Measurements from ENCODE around the gene VPS50. TPM values are rescaled to one million over a fixed set of nuclear protein-coding genes. Genes with fewer than 3 reads are reported as not detected.

VPS50 gene
- total RNA-seq, 1 donor from 2014 or later, result 6.9 TPM

DNA sequence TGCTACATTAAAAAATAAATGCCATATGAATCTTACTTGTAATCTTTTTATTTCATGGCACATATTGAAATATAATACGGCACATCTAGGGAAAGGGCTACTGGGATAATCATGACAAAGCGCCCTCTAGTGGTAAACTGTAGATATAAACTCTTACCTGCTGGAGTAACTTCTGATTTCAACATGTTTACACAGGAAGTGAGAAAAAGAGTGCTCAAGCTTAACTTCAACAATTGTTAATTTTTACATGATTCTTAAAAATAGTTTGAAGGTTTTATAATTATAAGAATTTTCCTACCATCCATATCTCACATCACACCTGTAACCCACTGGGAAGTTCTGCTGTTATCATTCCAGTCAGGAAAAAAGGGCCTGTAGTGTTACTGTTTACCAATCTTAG lies 3.9 kb upstream of the VPS50 start:
- intact Hi-C loops (cut with DNase I), result loop anchor here (2.0 to 10.0 kb wide), 2 partner anchors 112 to 634 kb away; partner anchors contain the start of genes FAM133B and SAMD9
- no peak overlapping the region for H3K4me3 ChIP-seq
- TF ChIP-seq, protein P1, sequence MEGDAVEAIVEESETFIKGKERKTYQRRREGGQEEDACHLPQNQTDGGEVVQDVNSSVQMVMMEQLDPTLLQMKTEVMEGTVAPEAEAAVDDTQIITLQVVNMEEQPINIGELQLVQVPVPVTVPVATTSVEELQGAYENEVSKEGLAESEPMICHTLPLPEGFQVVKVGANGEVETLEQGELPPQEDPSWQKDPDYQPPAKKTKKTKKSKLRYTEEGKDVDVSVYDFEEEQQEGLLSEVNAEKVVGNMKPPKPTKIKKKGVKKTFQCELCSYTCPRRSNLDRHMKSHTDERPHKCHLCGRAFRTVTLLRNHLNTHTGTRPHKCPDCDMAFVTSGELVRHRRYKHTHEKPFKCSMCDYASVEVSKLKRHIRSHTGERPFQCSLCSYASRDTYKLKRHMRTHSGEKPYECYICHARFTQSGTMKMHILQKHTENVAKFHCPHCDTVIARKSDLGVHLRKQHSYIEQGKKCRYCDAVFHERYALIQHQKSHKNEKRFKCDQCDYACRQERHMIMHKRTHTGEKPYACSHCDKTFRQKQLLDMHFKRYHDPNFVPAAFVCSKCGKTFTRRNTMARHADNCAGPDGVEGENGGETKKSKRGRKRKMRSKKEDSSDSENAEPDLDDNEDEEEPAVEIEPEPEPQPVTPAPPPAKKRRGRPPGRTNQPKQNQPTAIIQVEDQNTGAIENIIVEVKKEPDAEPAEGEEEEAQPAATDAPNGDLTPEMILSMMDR (IDR thresholded peaks at IDR 0.05), result peak; percentile 33 to 77 (median 73)
- H3K4me1 ChIP-seq, result peaks cover 0 to 6% of the 10 kb centered on the region in 2 donors
- no peaks in the 10 kb centered on the region for H3K9me3 ChIP-seq
- DNase-seq (ENCODE audit: low spot score in 2 of 2), result no peak
- H3K27ac ChIP-seq, result no peak overlapping the region
- H3K27me3 ChIP-seq, result no peaks in the 10 kb centered on the region
- H3K36me3 ChIP-seq, result no peaks in the 10 kb centered on the region

DNA sequence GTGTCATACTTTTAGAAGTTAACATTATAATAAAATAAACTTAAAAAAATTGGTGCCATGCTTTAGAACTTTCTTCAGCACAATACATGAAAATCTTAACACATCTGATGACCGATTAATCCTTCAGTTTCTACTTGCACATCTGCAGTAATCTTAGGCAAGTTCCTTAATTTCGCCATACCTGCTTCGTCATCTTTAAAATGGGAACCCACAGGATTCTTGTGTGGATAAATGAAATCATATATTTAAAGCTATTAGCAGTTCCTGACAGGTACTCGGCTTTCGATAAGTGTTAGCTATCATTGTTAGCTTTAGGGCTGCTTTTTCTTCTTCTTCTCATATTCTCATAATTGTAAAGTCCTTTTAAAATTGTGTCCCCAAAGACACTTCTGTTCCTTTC lies 907 bp upstream of the VPS50 start:
- Histone ChIP-seq H3K27ac (no peak overlapping the region), H3K4me1 (peaks cover 0 to 6% of the 10 kb centered on the region in 2 donors)
- intact Hi-C loops (cut with DNase I), result loop anchor here (5.0 to 10.0 kb wide), 2 partner anchors 771 to 786 kb away; partner anchors contain the start of genes BET1 and GATAD1

DNA sequence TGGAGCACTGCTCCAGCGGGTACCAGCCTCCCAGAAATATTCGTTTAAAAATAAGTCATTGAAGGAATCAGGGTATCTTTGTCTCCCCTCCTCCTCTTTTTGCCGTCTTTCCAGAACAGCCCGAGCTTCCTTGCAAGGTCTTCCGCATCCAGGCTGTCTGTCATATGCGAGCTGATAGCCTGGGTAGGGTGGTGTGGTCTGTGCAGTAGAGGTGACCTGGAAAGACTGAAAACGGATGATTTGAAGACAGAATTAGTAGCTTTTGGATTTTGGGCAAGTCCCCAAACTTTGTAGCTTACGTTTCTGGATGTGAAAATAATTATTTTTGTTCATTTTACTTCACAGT lies 480 bp downstream of the VPS50 start:
- H3K27ac ChIP-seq, result no peak overlapping the region
- TF ChIP-seq, protein P1 (IDR thresholded peaks at IDR 0.05), result no peak
- intact Hi-C loops (cut with DNase I), result loop anchor here (1.0 to 10.0 kb wide), 3 partner anchors 704 to 788 kb away; partner anchors contain the start of genes BET1, GATAD1, PEX1 and RBM48
- no peaks in the 10 kb centered on the region for H3K36me3 ChIP-seq
- H3K4me3 ChIP-seq, result peak overlapping the region; percentile 90 to 91
- no peaks in the 10 kb centered on the region for H3K27me3 ChIP-seq
- no peaks in the 10 kb centered on the region for H3K9me3 ChIP-seq
- no peak for DNase-seq (ENCODE audit: low spot score in 2 of 2)
- peaks cover 0 to 6% of the 10 kb centered on the region in 2 donors for H3K4me1 ChIP-seq

More for the DNA sequence above, 907 bp upstream of the VPS50 start:
- DNase-seq (ENCODE audit: low spot score in 2 of 2), result no peak
- TF ChIP-seq, protein P1 (IDR thresholded peaks at IDR 0.05), result no peak
- Histone ChIP-seq H3K27me3 (no peaks in the 10 kb centered on the region), H3K36me3 (no peaks in the 10 kb centered on the region), H3K4me3 (peak overlapping the region; percentile 90 to 91), H3K9me3 (no peaks in the 10 kb centered on the region)

DNA sequence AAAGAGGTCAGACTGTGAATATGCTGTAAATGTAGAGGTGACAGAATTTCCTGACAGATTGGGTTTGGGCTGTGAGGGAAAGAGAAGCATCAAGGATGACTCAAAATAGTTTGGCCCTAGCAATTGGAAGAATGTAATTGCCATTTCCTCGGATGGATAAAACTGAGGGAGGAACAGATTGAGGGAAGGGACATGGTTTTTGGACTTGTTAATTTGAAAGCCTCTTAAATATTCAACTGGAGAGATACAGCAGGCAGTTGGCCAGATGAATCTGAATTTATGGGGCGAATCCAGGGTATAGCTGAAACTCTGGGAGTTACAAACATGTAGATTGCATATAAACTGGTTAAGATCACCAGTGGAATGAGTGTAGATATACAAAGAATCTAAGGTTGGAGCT lies 3.4 kb downstream of the VPS50 start:
- intact Hi-C loops (cut with DNase I), result loop anchor here (10.0 kb wide), 1 partner anchor 791 kb away; the partner anchor contains the start of gene GATAD1
- Histone ChIP-seq H3K4me1 (peaks cover 0 to 6% of the 10 kb centered on the region in 2 donors), H3K27me3 (no peaks in the 10 kb centered on the region), H3K27ac (no peak overlapping the region), H3K9me3 (no peaks in the 10 kb centered on the region), H3K4me3 (no peak overlapping the region), H3K36me3 (no peaks in the 10 kb centered on the region)
- no peak for DNase-seq (ENCODE audit: low spot score in 2 of 2)
- TF ChIP-seq, protein P1 (IDR thresholded peaks at IDR 0.05), result no peak

DNA sequence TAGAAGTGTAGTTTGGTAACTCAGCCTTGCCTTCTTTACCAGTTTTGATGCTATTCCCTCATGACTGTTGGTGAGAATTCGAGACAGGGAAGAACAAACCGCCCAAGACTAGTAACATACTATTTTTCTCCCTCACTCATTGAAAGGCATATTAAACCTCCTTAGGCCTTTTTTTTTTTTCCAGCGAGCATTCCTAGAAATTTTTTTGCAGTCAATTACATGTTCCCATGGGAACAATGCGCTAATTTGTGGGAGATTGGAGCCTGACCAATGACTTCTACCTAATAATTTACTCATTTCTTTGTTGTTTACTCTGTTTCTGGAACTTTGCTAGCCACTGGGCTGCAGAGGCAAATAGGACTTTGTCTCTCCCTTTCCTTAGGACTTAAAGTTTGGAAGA lies 6.0 kb downstream of the VPS50 start:
- Histone ChIP-seq H3K36me3 (peaks cover 0 to 5% of the 10 kb centered on the region in 2 donors), H3K9me3 (no peaks in the 10 kb centered on the region), H3K27me3 (no peaks in the 10 kb centered on the region), H3K27ac (no peak overlapping the region), H3K4me3 (no peak overlapping the region), H3K4me1 (no peaks in the 10 kb centered on the region)
- intact Hi-C loops (cut with DNase I), result loop anchor here (10.0 kb wide), 1 partner anchor 793 kb away; the partner anchor contains the start of gene GATAD1
- DNase-seq (ENCODE audit: low spot score in 2 of 2), result no peak
- TF ChIP-seq, protein P1 (IDR thresholded peaks at IDR 0.05), result no peak
